HT-29 (cell line): ENCODE results near the gene EFCAB6. TPM values are rescaled to one million over a fixed set of nuclear protein-coding genes. Genes with fewer than 3 reads are reported as not detected.

Experiments used
- DNase-seq: peaks from one replicate; pipeline ENCODE4 v3.0.0-alpha.2; 2015; ENCODE audit warnings: low spot score
- total RNA-seq: library from RNA; depleted of rRNA; stranded (reverse); fragments of >200 nt; shearing (Covaris generic); gene quantifications from 2 replicates; pipeline ENCODE4 v1.2.3, GENCODE V29; 2014

EFCAB6 gene
- total RNA-seq, 1 experiment from 2014 or later, result 0.08 TPM

- no peak for DNase-seq
Observed at GRCh38 chr22:43583501-43583900, 228.6 kb downstream of the EFCAB6 start.

- no peak for DNase-seq
Observed at GRCh38 chr22:43582394-43582793, 229.7 kb downstream of the EFCAB6 start.

- no peak for DNase-seq
Observed at GRCh38 chr22:43580271-43580750, 231.8 kb downstream of the EFCAB6 start.

- DNase-seq, result no peak
Observed at GRCh38 chr22:43574738-43575137, 237.4 kb downstream of the EFCAB6 start.

- DNase-seq, result no peak
Observed at GRCh38 chr22:43572710-43573109, 239.4 kb downstream of the EFCAB6 start.

GRCh38 chr22:43571181-43571580, 240.9 kb downstream of the EFCAB6 start:
- DNase-seq, result no peak

GRCh38 chr22:43570531-43571165, 241.5 kb downstream of the EFCAB6 start:
- no peak for DNase-seq

GRCh38 chr22:43569111-43569510, 243.0 kb downstream of the EFCAB6 start:
- DNase-seq, result no peak

- DNase-seq, result no peak
Observed at GRCh38 chr22:43567691-43568324, 244.3 kb downstream of the EFCAB6 start.

GRCh38 chr22:43566561-43567332, 245.4 kb downstream of the EFCAB6 start:
- no peak for DNase-seq

- no peak for DNase-seq
Observed at GRCh38 chr22:43566021-43566420, 246.1 kb downstream of the EFCAB6 start.

GRCh38 chr22:43564859-43565258, 247.2 kb downstream of the EFCAB6 start:
- DNase-seq, result no peak

GRCh38 chr22:43563571-43563970, 248.5 kb downstream of the EFCAB6 start:
- no peak for DNase-seq

GRCh38 chr22:43562843-43563242, 249.3 kb downstream of the EFCAB6 start:
- no peak for DNase-seq

- no peak for DNase-seq
Observed at GRCh38 chr22:43561415-43562178, 250.5 kb downstream of the EFCAB6 start.

GRCh38 chr22:43560651-43561050, 251.5 kb downstream of the EFCAB6 start:
- no peak for DNase-seq

GRCh38 chr22:43555561-43556515, 256.3 kb downstream of the EFCAB6 start:
- DNase-seq, result no peak

- DNase-seq, result no peak
Observed at GRCh38 chr22:43554694-43555365, 257.3 kb downstream of the EFCAB6 start.

GRCh38 chr22:43554259-43554636, 257.9 kb downstream of the EFCAB6 start:
- DNase-seq, result no peak
